Inflammatory macrophage treated with lipopolysaccharide for 4 hours (primary cell): ENCODE results near the gene BNIP5.
A peak's percentile ranks its signal among the peaks of the same experiment; 100 is the strongest.

ENCODE experiments used
- DNase-seq: peaks from one replicate; pipeline ENCODE4 v3.0.0-alpha.2; 2020

BNIP5 gene

DNA sequence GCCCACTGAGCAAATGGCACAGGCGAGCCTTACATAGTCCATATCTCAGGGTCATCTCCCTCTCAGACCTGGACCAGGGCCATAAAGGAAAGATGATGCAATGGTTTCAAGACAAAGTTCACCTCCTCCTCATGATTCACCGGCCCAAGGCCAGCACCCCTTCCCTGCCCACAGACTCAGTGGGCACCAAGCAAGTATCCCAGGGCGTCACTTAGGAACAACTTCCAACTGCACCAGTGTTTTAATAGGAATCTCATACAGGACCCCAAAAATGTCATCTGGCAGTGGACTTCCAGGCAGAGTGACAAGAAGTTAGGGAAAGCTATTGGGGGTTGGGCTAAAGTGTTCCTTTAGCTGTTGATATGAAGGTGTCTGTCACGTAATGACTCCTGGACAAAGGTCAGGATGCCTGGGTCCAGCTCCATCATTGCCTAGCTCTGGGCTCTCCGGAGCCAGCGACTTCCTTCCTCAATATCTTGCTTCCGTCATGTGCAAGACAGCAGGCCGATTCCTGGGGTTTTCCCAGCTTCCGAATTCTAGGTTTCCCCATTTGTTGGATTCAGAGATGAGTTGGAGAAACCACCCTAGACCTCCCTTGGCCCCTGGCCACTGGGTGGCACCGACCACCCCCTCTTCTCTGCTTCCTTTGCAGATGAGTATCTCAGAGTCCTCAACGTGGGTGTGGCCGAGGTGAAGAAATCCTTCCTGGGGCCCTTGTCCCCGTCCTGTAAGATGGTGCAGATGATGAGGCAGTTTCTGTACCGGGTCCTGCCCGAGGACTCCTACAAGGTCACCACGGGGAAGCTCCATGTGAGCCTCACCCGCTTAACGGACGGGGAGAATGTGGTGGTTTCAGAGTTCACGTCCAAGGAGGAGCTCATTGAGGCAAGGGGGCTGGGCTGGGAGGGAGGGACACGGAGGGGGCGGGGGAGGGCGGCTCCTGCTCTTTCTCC is 45.7 kb downstream of the BNIP5 start:
- peak; percentile 99 for DNase-seq

- no peak for DNase-seq
Observed at GRCh38 chr6:36289281-36289878, 47.3 kb downstream of the BNIP5 start.

GRCh38 chr6:36286858-36287257 is 49.8 kb downstream of the BNIP5 start:
- no peak for DNase-seq

- no peak for DNase-seq
Observed at GRCh38 chr6:36285797-36286196, 50.9 kb downstream of the BNIP5 start.

GRCh38 chr6:36285187-36285671 is 51.5 kb downstream of the BNIP5 start:
- DNase-seq, result no peak

- no peak for DNase-seq
Observed at GRCh38 chr6:36284359-36284758, 52.3 kb downstream of the BNIP5 start.

DNA sequence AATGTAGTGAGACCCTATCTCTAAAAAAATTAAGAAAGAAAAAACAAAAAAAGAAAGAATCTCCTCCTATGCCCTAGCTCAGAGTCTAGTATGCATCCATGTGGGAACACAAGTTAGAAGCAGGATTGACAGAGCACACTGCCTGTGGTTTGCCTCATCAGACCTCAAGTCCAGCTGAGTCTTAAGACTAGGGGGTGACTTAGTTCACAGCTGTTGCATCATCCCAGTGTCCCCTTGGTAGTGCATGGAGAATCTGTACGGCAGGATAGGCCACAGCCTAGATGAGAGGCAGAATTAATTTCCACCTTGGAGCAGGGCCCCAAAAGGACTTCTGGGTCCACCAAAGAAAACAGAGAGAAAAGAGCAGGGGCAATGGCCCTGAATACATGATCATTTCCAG is 53.1 kb downstream of the BNIP5 start:
- peak; percentile 13 for DNase-seq

GRCh38 chr6:36280983-36281382 is 55.7 kb downstream of the BNIP5 start:
- peak; percentile 19 for DNase-seq

DNA sequence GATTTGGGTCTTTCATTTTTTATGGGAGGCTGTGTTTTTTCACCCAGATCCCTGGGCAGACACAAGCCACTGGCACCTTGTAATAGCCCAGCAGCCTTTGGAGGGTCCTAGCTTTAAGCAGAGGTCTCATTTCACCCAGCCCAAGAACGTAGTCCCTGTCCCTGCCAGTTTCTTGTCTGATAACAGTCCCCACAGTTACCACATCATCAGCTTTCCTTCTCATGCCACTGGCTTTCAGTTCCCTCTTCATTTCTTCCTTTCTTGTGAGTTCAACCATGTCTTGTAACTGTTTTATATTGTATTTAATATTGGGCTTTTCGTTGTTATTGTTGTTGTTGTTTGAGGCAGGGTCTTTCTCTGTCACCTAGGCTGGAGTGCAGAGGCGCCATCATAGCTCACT is 56.2 kb downstream of the BNIP5 start:
- peak; percentile 74 for DNase-seq

DNA sequence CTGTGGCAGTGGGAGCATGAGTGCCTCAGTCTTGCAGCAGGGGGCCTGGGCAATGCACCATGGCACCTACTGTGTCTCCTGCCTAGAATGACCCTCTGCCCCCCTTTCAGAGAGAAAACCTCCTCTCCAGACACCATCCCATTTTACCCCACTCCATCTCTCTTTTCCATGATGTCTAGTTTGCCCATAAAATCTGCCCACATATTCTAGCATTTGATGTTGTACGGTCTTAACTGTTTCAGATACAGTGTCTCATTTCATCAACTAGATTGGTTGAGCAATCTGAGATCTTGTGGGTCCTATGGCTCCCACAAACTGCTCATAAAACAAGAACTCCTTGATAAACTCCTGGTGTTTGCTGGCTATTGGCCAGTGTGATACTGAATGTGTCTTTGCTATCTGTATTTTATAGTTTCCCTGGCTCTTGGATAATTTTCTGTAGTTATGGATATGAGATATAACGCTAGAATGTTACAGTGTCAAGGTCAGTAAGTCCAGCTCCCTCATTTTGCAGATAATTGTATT is 58.7 kb downstream of the BNIP5 start:
- DNase-seq, result no peak

GRCh38 chr6:36276581-36277536 is 59.8 kb downstream of the BNIP5 start:
- no peak for DNase-seq

- no peak for DNase-seq
Observed at GRCh38 chr6:36273802-36274514, 62.7 kb downstream of the BNIP5 start.

DNA sequence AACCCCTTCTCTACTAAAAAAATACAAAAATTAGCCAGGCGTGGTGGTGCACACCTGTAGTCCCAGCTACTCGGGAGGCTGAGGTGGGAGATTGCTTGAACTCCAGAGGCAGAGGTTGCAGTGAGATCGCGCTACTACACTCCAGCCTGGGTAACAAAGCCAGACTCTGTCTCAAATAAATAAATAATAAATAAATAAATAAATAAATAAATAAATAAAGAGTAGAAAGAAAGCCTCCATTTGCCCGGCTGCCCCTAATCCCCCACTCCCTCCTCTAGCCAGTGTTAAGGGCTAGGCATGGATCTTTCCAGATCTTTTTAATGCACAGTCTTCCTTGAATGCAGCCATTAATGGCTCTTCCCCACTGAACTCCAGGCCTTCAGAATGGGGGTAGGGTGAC is 63.6 kb downstream of the BNIP5 start:
- no peak for DNase-seq

GRCh38 chr6:36272234-36272633 is 64.5 kb downstream of the BNIP5 start:
- no peak for DNase-seq

GRCh38 chr6:36269834-36270705 is 66.6 kb downstream of the BNIP5 start, which contains the start of gene PNPLA1:
PNPLA1 (plus strand) TSS chr6:36270060; CDS start chr6:36270460, 400 bp downstream.
- no peak for DNase-seq

DNA sequence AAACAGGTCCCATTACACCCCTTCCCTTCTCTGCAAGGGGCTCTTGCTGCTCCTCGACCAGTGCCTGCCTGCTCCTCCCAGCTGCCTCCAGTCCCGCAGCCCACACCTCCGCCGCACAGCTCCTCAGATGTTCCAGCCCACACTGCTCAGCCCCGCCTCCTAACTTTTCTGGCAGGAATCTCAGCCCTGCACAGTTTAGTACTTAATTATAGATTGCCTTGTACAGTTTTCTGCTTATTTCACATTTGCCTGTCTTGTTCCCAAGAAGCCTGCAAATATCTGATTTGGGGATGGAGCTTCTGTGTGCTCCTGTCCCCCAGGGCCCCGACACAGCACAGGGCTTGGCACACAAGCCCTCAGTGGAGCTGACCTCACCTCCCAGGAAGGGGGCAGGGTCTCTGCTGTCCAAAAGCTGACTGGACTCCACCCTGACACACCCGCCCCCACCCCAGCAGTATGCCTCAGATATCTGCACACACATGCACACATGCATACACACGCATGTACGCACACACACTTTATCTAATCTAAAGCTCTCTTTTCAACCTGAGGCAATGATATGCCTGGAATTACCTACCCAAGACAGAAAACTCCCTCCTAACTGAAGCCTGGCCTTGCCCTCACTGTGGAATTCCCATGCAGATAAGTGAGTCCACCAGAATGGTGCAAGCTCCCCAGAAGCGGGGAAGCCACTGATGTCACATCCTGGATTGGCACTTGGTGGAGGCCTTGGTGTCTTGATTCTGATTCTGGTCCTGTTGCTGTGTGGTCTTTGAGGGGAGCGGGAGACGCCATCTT is 68.0 kb downstream of the BNIP5 start:
- DNase-seq, result peak; percentile 47

DNA sequence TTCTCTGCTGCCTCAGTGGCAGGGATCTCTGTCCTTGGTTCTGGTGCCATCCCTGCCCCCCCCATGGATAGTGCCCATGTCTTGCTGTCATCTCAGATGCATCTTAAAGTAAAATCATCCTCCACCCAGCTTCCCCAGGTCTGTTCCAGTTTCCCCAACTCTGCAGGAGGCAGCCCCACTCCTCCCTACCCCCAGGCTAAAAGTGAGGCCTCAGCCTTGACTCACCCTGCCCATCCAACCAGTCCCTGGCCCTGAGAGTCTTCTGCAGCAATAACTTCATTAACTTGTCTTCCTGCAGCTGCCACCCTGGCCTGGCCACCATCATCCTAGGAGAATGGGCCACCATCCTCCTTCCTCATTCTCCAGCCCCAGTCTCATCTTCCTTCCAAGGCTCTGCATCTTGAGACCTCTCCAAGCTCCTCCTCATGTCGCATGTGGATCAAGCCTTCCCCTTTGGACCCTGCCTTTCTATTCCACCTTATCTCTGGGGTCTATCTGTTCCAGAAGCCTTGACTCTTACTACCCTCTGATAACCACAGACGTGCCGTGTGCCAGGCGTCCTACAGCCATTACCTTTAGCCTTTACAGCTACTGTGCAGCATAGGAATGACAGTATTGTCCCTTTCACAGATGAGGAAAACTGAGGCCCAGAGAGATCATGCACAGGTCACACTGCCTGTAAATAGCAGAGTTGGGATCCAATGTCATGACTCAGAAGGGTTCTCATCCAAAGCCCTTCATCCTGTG is 68.8 kb downstream of the BNIP5 start:
- no peak for DNase-seq

GRCh38 chr6:36266913-36267644 is 69.6 kb downstream of the BNIP5 start:
- DNase-seq, result no peak
